Breast epithelium (tissue), 3 donors: ENCODE data around the gene LGI4.

Experiments
- CTCF ChIP-seq, 3 donors: fragments of 450-650 bp; IDR thresholded peaks; one replicate each; pipeline ENCODE4 v1.5.1; 2016 to 2017; ENCODE audit warnings: antibody characterized with exemption in 3 of 3, mild to moderate bottlenecking in 3 of 3, moderate library complexity in 3 of 3
- POLR2AphosphoS5 ChIP-seq, 3 donors: sonication (generic); formaldehyde crosslinking; IDR thresholded peaks; one replicate each; pipeline ENCODE4 v1.6.1; 2017; ENCODE audit warnings: antibody characterized with exemption in 3 of 3

- no peak for TF ChIP-seq POLR2AphosphoS5 (IDR thresholded peaks at IDR 0.05)
- TF ChIP-seq CTCF (IDR thresholded peaks at IDR 0.05), result no peak
Measured at GRCh38 chr19:35125270-35125717, 9.6 kb downstream of the LGI4 start.
